Right lung (tissue), 5 donors: ENCODE data around the gene LRFN3. TPM values are rescaled to one million over a fixed set of nuclear protein-coding genes. Genes with fewer than 3 reads are reported as not detected.
"Not testable (repeated sequence)": the region's sequence is repeated elsewhere in the genome, so short reads cannot be mapped to it uniquely, and the experiment has no call there.

Experiments used
- DNase-seq, 2 donors: peaks; one replicate each; pipeline ENCODE4 v3.0.0-alpha.2; 2013
- polyA plus RNA-seq, 5 donors: library from polyadenylated mRNA; unstranded; fragments of 120-200 nt; gene quantifications; one replicate each; pipeline versions ENCODE4 v1.2.1 to v1.2.3, GENCODE V29; 2013; ENCODE audit warnings: inconsistent platforms in 1 of 5, low replicate concordance in 1 of 5; ENCODE audit not compliant: insufficient read length in 5 of 5, insufficient read depth in 1 of 5

The LRFN3 gene
- polyA plus RNA-seq, 5 donors: 6.5 to 18.2 (median 7.7) TPM

- DNase-seq: no peak
These were observed 1.4 kb downstream of the LRFN3 start for GRCh38 chr19:35937345-35938281.

GRCh38 chr19:35938282-35939224, 2.4 kb downstream of the LRFN3 start:
- no peak for DNase-seq

DNA sequence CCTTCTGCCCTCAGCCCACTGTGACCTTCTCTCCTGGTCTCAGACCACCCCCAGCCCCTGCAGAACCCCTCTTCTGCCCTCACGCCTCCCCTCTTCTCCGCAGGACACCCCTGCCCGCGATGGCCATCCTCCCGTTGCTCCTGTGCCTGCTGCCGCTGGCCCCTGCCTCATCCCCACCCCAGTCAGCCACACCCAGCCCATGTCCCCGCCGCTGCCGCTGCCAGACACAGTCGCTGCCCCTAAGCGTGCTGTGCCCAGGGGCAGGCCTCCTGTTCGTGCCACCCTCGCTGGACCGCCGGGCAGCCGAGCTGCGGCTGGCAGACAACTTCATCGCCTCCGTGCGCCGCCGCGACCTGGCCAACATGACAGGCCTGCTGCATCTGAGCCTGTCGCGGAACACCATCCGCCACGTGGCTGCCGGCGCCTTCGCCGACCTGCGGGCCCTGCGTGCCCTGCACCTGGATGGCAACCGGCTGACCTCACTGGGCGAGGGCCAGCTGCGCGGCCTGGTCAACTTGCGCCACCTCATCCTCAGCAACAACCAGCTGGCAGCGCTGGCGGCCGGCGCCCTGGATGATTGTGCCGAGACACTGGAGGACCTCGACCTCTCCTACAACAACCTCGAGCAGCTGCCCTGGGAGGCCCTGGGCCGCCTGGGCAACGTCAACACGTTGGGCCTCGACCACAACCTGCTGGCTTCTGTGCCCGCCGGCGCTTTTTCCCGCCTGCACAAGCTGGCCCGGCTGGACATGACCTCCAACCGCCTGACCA, 3.3 kb downstream of the LRFN3 start:
- no peak for DNase-seq

DNA sequence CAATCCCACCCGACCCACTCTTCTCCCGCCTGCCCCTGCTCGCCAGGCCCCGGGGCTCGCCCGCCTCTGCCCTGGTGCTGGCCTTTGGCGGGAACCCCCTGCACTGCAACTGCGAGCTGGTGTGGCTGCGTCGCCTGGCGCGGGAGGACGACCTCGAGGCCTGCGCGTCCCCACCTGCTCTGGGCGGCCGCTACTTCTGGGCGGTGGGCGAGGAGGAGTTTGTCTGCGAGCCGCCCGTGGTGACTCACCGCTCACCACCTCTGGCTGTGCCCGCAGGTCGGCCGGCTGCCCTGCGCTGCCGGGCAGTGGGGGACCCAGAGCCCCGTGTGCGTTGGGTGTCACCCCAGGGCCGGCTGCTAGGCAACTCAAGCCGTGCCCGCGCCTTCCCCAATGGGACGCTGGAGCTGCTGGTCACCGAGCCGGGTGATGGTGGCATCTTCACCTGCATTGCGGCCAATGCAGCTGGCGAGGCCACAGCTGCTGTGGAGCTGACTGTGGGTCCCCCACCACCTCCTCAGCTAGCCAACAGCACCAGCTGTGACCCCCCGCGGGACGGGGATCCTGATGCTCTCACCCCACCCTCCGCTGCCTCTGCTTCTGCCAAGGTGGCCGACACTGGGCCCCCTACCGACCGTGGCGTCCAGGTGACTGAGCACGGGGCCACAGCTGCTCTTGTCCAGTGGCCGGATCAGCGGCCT, 4.1 kb downstream of the LRFN3 start:
- no peak for DNase-seq

DNA sequence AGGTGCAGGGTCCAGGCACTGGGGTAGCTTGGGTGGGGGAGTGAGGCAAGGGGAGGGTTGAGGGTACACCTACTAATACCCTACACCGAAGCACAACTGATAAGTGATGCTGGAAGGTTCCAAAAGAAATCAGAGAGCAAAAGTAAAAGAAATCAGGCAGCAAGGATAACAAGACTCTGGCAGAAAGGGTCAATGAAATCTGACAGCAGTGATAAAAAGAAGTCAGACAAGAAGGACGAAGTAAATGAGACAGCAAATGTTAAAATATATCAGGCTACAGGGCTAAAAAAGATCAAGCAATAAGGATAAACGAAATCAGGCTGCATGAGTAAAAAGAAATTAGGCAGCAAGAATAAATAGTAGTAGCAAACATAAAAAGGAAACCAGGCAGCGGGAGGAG, 4.7 kb downstream of the LRFN3 start:
- no peak for DNase-seq

DNA sequence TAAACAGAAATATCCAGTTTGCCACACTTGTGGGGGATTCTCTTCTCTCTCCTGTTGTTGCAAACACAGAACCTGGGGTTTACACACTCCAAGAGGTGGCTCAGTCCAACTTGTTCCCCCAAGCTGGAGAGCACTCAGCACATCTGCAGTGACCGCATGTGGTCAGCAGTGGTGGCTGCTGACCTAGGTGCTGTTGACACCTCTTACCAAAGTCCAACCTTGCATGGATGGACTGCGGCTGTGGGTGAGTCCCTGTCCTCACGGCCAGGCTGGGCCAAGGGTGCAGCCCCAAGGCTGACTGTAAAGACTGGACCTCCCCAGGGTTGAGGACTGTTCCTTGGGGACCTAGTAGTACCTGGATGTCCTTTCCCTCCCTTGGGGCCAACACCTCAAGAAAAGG, 6.1 kb downstream of the LRFN3 start:
- DNase-seq: no peak

GRCh38 chr19:35943321-35944301, 7.4 kb downstream of the LRFN3 start:
- DNase-seq: no peak

GRCh38 chr19:35944556-35944955, 8.4 kb downstream of the LRFN3 start:
- DNase-seq: no peak

GRCh38 chr19:35945121-35945790, 9.1 kb downstream of the LRFN3 start:
- DNase-seq: no peak

DNA sequence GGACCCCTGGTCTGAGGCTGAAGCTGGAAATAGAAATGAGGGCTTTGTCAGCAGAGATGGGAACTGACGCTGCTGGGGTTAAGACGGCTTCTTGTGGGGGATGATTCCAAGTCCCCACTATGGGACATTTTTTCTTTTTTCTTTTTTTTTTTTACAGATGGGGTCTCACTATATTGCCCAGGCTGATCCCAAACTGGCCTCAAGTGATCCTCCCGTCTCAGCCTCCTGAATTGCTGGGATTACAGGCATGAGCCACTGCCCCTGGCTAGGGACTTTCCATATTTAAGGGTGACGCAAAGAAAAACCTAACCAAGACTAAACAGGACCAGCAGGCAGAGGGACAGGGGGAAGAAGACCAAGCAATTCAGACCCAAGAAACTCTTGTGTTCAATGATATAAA, 10.0 kb downstream of the LRFN3 start:
- no peak for DNase-seq

DNA sequence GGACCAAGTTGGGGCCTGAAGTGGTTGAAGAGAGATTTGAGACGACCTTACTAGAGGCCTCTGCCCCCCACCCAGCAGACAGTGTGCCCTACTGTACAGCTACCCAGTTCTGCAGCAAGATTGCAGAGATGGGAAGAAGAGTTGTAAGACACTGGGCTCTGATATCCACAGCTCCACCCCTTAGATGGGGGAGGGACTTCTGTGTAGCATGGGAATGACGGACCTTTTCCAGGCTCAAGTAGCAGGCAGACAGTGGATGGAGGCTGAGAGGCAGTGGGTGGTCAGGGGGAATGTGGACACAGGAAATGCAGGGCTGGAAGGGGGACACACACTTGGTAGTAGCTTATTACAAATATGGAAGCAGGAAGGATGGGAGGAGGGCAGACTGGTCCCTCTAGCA, 13.0 kb downstream of the LRFN3 start:
- no peak for DNase-seq

- DNase-seq: no peak
These were observed 19.9 kb downstream of the LRFN3 start for GRCh38 chr19:35955881-35956634.

DNA sequence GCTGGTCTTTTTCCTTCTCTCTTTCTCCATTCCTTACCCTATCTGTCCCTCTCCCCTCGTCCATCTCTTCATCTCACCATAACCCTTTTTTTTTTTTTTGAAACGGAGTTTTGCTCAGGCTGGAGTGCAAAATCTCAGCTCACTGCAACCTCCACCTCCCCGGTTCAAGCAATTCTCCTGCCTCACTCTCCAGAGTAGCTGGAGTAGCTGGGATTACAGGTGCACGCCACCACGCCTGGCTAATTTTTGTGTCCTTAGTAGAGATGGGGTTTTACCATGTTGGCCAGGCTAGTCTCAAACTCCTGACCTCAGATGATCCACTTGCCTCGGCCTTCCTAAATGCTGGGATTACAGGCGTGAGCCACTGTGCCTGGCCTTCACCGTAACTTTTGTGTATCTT, 21.2 kb downstream of the LRFN3 start:
- DNase-seq: not testable (repeated sequence)

GRCh38 chr19:35958660-35959039, 22.5 kb downstream of the LRFN3 start:
- no peak for DNase-seq

- DNase-seq: no peak
These were observed 23.1 kb downstream of the LRFN3 start for GRCh38 chr19:35959040-35959967.

DNA sequence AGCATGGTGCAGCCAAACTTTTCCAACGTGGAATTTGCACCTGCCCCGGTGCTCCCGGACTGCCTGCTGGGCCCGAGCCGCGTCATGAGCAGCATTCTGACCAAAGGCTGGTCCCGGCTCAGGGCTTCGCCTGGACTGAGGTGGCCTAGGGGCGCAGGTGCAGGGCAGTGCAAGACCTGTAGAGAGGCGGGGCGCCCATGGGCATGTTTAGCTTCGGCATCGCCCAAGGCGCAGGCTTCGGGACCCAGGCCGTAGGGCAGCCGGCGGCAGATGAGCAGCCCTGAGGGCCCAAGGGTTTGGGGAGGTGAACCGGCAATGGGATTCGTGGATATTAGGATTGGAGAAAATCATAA, 23.8 kb downstream of the LRFN3 start:
- no peak for DNase-seq

- no peak for DNase-seq
These were observed 24.3 kb downstream of the LRFN3 start for GRCh38 chr19:35960432-35960972.
